Thoracic aorta (tissue), 2 donors: ENCODE data around the gene MAFF. TPM values are rescaled to one million over a fixed set of nuclear protein-coding genes. Genes with fewer than 3 reads are reported as not detected.

Source experiments
- ATAC-seq: fragments of 150-250 bp; one replicate; pipeline ENCODE4 v1.8.0; 2017; ENCODE audit warnings: low read depth; ENCODE audit not compliant: insufficient number of reproducible peaks, low FRiP score
- DNase-seq: peaks from one replicate; pipeline ENCODE4 v3.0.0-alpha.2; 2020; ENCODE audit warnings: low spot score
- H3K27ac ChIP-seq, 2 donors: fragments of 200-600 bp; sonication (generic); 1 replicate in 1 of 2; 2 replicates in 1 of 2; pipeline ENCODE4 v1.5.1; 2016; ENCODE audit warnings: mild to moderate bottlenecking in 2 of 2, moderate library complexity in 2 of 2
- H3K27me3 ChIP-seq: fragments of 200-600 bp; sonication (generic); replicated peaks from 2 replicates; pipeline ENCODE4 v1.6.0; 2016; ENCODE audit warnings: mild to moderate bottlenecking; ENCODE audit not compliant: insufficient read depth
- H3K36me3 ChIP-seq: fragments of 200-600 bp; sonication (generic); one replicate; pipeline ENCODE4 v1.5.1; 2016
- H3K4me1 ChIP-seq, 2 donors: fragments of 200-600 bp; sonication (generic); 1 replicate in 1 of 2; 2 replicates in 1 of 2; pipeline versions ENCODE4 v1.5.1 to v1.6.0; 2016; ENCODE audit warnings: low read depth in 2 of 2, mild to moderate bottlenecking in 1 of 2; ENCODE audit not compliant: control insufficient read depth in 1 of 2
- H3K4me3 ChIP-seq: fragments of 200-600 bp; sonication (generic); 2 replicates; pipeline ENCODE4 v1.5.1; 2016; ENCODE audit warnings: mild to moderate bottlenecking
- H3K9me3 ChIP-seq: fragments of 200-600 bp; sonication (generic); 2 replicates; pipeline ENCODE4 v1.5.1; 2016
- CTCF ChIP-seq: fragments of 200-600 bp; sonication (generic); IDR thresholded peaks from one replicate; pipeline ENCODE4 v1.5.1; 2019; ENCODE audit warnings: antibody characterized with exemption
- total RNA-seq, 2 donors: library from RNA; depleted of rRNA; stranded (reverse); fragments of >200 nt; gene quantifications; one replicate each; pipeline versions ENCODE4 v1.1.0 to v1.2.3, GENCODE V29; 2016

MAFF gene
- total RNA-seq, 2 donors from 2014 or later, result 97.6 to 111 TPM

GRCh38 chr22:38258895-38259294, 57.1 kb downstream of the MAFF start:
- Histone ChIP-seq H3K27ac (peak overlapping the region; percentile 89 to 91), H3K4me1 (peaks cover 38 to 86% of the 10 kb centered on the region in 2 donors), H3K36me3 (no peaks in the 10 kb centered on the region), H3K4me3 (no peak overlapping the region), H3K27me3 (no peaks in the 10 kb centered on the region), H3K9me3 (no peaks in the 10 kb centered on the region)
- ATAC-seq (no peak), DNase-seq (no peak)
- no peak for TF ChIP-seq CTCF

GRCh38 chr22:38259370-38259769, 57.6 kb downstream of the MAFF start:
- peaks cover 34 to 82% of the 10 kb centered on the region in 2 donors for H3K4me1 ChIP-seq

GRCh38 chr22:38260761-38261681, 59.2 kb downstream of the MAFF start:
- ATAC-seq (no peak), DNase-seq (no peak)
- H3K9me3 ChIP-seq, result no peaks in the 10 kb centered on the region
- no peaks in the 10 kb centered on the region for H3K36me3 ChIP-seq
- H3K27ac ChIP-seq, result peak overlapping the region; percentile 42 to 89
- TF ChIP-seq CTCF, result peak; percentile 13
- no peaks in the 10 kb centered on the region for H3K27me3 ChIP-seq
- H3K4me1 ChIP-seq, result peaks cover 35 to 71% of the 10 kb centered on the region in 2 donors
- H3K4me3 ChIP-seq, result peak overlapping the region; percentile 3

More at GRCh38 chr22:38259370-38259769, 57.6 kb downstream of the MAFF start:
- no peak for TF ChIP-seq CTCF
- H3K36me3 ChIP-seq, result no peaks in the 10 kb centered on the region
- no peaks in the 10 kb centered on the region for H3K27me3 ChIP-seq
- no peak overlapping the region for H3K4me3 ChIP-seq
- no peaks in the 10 kb centered on the region for H3K9me3 ChIP-seq
- H3K27ac ChIP-seq, result peak overlapping the region; percentile 89 to 91
- no peak for ATAC-seq
- no peak for DNase-seq

GRCh38 chr22:38262051-38262795, 60.4 kb downstream of the MAFF start:
- no peaks in the 10 kb centered on the region for H3K27me3 ChIP-seq
- no peak for DNase-seq

More at GRCh38 chr22:38262051-38262795, 60.4 kb downstream of the MAFF start:
- Histone ChIP-seq H3K27ac (peak overlapping the region; percentile 42 to 89), H3K9me3 (no peaks in the 10 kb centered on the region), H3K4me1 (peaks cover 37 to 71% of the 10 kb centered on the region in 2 donors), H3K4me3 (no peak overlapping the region), H3K36me3 (no peaks in the 10 kb centered on the region)
- no peak for ATAC-seq
- peak; percentile 54 for TF ChIP-seq CTCF
